WTC11 (cell line): ENCODE measurements around the gene ABHD12B.

ENCODE experiments used
- CTCF ChIP-seq: fragments of 200-600 bp; IDR thresholded peaks from 2 replicates; pipeline ENCODE4 v1.8.0; 2022; ENCODE audit warnings: antibody characterized with exemption
- MAX ChIP-seq: sonication (generic); formaldehyde crosslinking; IDR thresholded peaks from 2 replicates; pipeline ENCODE4 v1.8.0; 2022; ENCODE audit warnings: mild to moderate bottlenecking, missing genetic modification reagents
- PREB ChIP-seq: sonication (generic); formaldehyde crosslinking; IDR thresholded peaks from 2 replicates; pipeline ENCODE4 v1.8.1; 2022; ENCODE audit warnings: mild to moderate bottlenecking, missing genetic modification reagents, moderate library complexity, borderline replicate concordance
- TCF7 ChIP-seq: sonication (generic); formaldehyde crosslinking; IDR thresholded peaks from 2 replicates; pipeline ENCODE4 v1.8.0; 2022; ENCODE audit warnings: mild to moderate bottlenecking, low read depth, missing genetic modification reagents, moderate library complexity
- USF1 ChIP-seq: sonication (generic); formaldehyde crosslinking; IDR thresholded peaks from 2 replicates; pipeline ENCODE4 v1.8.0; 2022; ENCODE audit warnings: mild to moderate bottlenecking, missing genetic modification reagents
- ZBTB21 ChIP-seq: sonication (generic); formaldehyde crosslinking; IDR thresholded peaks from 2 replicates; pipeline ENCODE4 v1.8.1; 2023; ENCODE audit warnings: mild to moderate bottlenecking, missing genetic modification reagents, borderline replicate concordance

- no peak for TF ChIP-seq CTCF
- no peak for TF ChIP-seq MAX (CRISPR knock-in tag)
- TF ChIP-seq ZBTB21 (CRISPR knock-in tag), result no peak
- TF ChIP-seq PREB (CRISPR knock-in tag), result no peak
- TF ChIP-seq TCF7 (CRISPR knock-in tag), result no peak
- TF ChIP-seq USF1 (CRISPR knock-in tag), result no peak
These were observed 25.5 kb upstream of the ABHD12B start for GRCh38 chr14:50846226-50846880.
